PC-3 (cell line): ENCODE measurements around the gene NRAS.

Experiments used
- EZH2 ChIP-seq: fragments of 300-600 bp; sonication (generic); IDR thresholded peaks from one replicate; pipeline ENCODE4 v1.6.1; 2017; ENCODE audit warnings: antibody characterized with exemption, mild to moderate bottlenecking, low read length; ENCODE audit not compliant: unreplicated experiment
- EZH2phosphoT487 ChIP-seq: fragments of 300-600 bp; sonication (generic); IDR thresholded peaks from 2 replicates; pipeline ENCODE4 v1.6.1; 2018; ENCODE audit warnings: mild to moderate bottlenecking, antibody characterized with exemption, low read length, borderline replicate concordance
- TF ChIP-seq, protein P1 (sequence below): fragments of 300-600 bp; sonication (generic); conservative IDR thresholded peaks from 2 replicates; pipeline ENCODE4 v1.5.1; 2017; ENCODE audit warnings: antibody characterized with exemption, low read depth, mild to moderate bottlenecking, low read length

DNA sequence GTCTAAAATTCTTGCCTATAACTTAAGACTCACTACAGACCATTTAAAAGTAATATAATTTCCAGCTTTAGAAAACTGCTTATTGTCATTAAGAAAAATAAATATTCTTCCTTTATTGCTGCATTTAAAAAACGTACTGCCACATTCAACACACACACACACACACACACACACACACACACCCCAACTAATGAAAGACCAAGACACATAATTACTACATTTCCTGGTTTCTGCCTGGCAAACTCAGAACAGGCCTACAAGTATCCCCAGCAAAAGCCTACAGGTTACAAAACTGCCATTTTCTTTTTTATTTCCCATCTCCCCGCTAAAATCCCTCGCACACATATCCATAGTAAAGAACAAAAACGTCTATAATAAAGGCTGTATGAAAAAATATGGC, 48.2 kb downstream of the NRAS start:
- TF ChIP-seq, protein P1, sequence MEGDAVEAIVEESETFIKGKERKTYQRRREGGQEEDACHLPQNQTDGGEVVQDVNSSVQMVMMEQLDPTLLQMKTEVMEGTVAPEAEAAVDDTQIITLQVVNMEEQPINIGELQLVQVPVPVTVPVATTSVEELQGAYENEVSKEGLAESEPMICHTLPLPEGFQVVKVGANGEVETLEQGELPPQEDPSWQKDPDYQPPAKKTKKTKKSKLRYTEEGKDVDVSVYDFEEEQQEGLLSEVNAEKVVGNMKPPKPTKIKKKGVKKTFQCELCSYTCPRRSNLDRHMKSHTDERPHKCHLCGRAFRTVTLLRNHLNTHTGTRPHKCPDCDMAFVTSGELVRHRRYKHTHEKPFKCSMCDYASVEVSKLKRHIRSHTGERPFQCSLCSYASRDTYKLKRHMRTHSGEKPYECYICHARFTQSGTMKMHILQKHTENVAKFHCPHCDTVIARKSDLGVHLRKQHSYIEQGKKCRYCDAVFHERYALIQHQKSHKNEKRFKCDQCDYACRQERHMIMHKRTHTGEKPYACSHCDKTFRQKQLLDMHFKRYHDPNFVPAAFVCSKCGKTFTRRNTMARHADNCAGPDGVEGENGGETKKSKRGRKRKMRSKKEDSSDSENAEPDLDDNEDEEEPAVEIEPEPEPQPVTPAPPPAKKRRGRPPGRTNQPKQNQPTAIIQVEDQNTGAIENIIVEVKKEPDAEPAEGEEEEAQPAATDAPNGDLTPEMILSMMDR = no peak
- TF ChIP-seq EZH2 (no peak), EZH2phosphoT487 (no peak)
